Uterine smooth muscle cell (primary cell): Measurements from ENCODE around the gene BCL10. TPM values are rescaled to one million over a fixed set of nuclear protein-coding genes. Genes with fewer than 3 reads are reported as not detected.

Source experiments
- total RNA-seq: library from RNA; depleted of rRNA; stranded (reverse); fragments of >200 nt; gene quantifications from 2 replicates; pipeline ENCODE4 v1.2.3, GENCODE V29; 2014

Gene BCL10
- 28.0 and 32.2 TPM in 2 replicates for total RNA-seq

GRCh38 chr1:85276215-85276977 lies at the start of gene BCL10:
TSS of gene BCL10 (minus strand) at chr1:85276632. CDS start at chr1:85276352, 280 bp downstream.

GRCh38 chr1:85259118-85259911 lies 17.1 kb downstream of the BCL10 start, which contains the start of gene C1orf52:
TSS of gene C1orf52 (minus strand) at chr1:85259662. CDS start at chr1:85259633, 29 bp downstream.

Other genes starting within 250 kb of the BCL10 start
- gene MCOLN3, start 228.1 kb downstream of the BCL10 start, total RNA-seq, result 3.8 and 6.5 TPM in 2 replicates
- 8.4 and 12.7 TPM in 2 replicates for gene SYDE2, start 75.6 kb downstream of the BCL10 start, total RNA-seq
- gene C1orf52, start 17.0 kb downstream of the BCL10 start, total RNA-seq, result 15.2 and 18.2 TPM in 2 replicates
- gene DDAH1, start 188.5 kb upstream of the BCL10 start, total RNA-seq, result 36.4 and 40.7 TPM in 2 replicates